Measurements from ENCODE around the gene CPT1B.
A peak's percentile ranks its signal among the peaks of the same experiment; 100 is the strongest.

CPT1B gene

DNA sequence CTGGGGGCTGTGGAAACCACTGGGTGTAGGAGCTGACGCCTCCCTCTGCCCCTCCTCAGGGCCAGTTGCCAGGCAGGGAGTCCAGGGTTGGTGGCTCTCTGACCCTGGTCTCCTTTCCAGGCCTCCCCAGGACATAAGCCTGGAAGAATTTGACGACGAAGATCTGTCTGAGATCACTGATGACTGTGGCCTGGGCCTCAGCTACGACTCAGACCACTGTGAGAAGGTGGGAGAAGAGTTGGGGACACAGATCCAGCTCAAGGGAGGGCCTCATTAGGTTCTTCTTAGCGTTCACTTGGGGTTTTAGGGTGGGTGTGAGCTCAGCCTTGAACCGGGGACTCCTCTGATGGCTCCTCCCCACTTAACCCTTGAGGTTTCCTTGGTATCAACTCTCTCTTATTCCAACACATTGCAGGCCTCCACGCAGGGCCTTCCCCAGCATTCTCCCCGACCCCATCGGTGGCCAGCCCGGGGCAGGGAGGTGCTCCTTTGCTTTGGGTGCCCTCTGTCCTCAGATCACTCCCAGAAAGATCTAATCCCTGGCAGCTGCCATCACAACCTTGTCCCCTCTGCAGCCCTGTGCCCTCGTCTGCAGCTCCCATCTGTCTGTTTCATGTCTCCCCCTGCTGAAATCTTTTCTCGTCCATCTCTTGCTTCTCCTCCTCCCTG lies 23.6 kb upstream of the CPT1B start:
- Histone ChIP-seq H3K4me1 (ENCODE audit: control insufficient read depth, insufficient read depth, low read length) (0 out of 2 replicates have a peak, but pooled peaks cover 3% of the 10 kb centered on the region), H3K27ac (ENCODE audit: extremely low read depth, low read depth, low read length) (no peak overlapping the region), H3K4me3 (ENCODE audit: low read depth, low read length) (no peak overlapping the region), H3K9me3 (ENCODE audit: control insufficient read depth, insufficient read depth, low read depth, low read length) (no peaks in the 10 kb centered on the region), H3K36me3 (ENCODE audit: control insufficient read depth in 2 of 2, insufficient read depth in 1 of 2, low read length in 2 of 2) (peaks cover 0 to 51% of the 10 kb centered on the region in 2 experiments; a peak in 1 of 3 replicates)
- ChIA-PET CTCF (interaction anchor here (0.8 to 1.2 kb wide), 5 partner anchors 11 to 130 kb away, joined by 3 to 7 read pairs (median 4); partner anchors contain the start of genes SCO2 and SYCE3), POLR2A (interaction anchor here (1.5 kb wide), 1 partner anchor 11 kb away, joined by 6 read pairs; no protein-coding TSS in a partner anchor)
- TF ChIP-seq ZNF658 (tag by site-specific recombination; IDR thresholded peaks at IDR 0.05): no peak
- TF ChIP-seq, protein P1, sequence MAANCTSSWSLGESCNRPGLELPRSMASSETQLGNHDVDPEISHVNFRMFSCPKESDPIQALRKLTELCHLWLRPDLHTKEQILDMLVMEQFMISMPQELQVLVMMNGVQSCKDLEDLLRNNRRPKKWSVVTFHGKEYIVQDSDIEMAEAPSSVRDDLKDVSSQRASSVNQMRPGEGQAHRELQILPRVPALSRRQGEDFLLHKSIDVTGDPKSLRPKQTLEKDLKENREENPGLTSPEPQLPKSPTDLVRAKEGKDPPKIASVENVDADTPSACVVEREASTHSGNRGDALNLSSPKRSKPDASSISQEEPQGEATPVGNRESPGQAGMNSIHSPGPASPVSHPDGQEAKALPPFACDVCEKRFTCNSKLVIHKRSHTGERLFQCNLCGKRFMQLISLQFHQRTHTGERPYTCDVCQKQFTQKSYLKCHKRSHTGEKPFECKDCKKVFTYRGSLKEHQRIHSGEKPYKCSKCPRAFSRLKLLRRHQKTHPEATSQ (tag by site-specific recombination; IDR thresholded peaks at IDR 0.05): no peak
- TF ChIP-seq ZBTB17 (tag by site-specific recombination; IDR thresholded peaks at IDR 0.05): 0 out of 2 replicates have a peak, but pooled peaks have one; percentile 16
- no peak for TF ChIP-seq ZNF548 (tag by site-specific recombination; IDR thresholded peaks at IDR 0.05)
- TF ChIP-seq ZNF514 (tag by site-specific recombination; IDR thresholded peaks at IDR 0.05): no peak
- no peak for TF ChIP-seq ZNF324 (tag by site-specific recombination; IDR thresholded peaks at IDR 0.05)
- TF ChIP-seq ZNF23 (tag by site-specific recombination; IDR thresholded peaks at IDR 0.05; ENCODE audit: borderline replicate concordance): no peak
- TF ChIP-seq ZNF169 (tag by site-specific recombination; IDR thresholded peaks at IDR 0.05): no peak
- TF ChIP-seq PRDM1 (tag by site-specific recombination; IDR thresholded peaks at IDR 0.05): no peak
- no peak for TF ChIP-seq ZNF202 (tag by site-specific recombination; IDR thresholded peaks at IDR 0.05; ENCODE audit: borderline replicate concordance)
- TF ChIP-seq, protein P2, sequence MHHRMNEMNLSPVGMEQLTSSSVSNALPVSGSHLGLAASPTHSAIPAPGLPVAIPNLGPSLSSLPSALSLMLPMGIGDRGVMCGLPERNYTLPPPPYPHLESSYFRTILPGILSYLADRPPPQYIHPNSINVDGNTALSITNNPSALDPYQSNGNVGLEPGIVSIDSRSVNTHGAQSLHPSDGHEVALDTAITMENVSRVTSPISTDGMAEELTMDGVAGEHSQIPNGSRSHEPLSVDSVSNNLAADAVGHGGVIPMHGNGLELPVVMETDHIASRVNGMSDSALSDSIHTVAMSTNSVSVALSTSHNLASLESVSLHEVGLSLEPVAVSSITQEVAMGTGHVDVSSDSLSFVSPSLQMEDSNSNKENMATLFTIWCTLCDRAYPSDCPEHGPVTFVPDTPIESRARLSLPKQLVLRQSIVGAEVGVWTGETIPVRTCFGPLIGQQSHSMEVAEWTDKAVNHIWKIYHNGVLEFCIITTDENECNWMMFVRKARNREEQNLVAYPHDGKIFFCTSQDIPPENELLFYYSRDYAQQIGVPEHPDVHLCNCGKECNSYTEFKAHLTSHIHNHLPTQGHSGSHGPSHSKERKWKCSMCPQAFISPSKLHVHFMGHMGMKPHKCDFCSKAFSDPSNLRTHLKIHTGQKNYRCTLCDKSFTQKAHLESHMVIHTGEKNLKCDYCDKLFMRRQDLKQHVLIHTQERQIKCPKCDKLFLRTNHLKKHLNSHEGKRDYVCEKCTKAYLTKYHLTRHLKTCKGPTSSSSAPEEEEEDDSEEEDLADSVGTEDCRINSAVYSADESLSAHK (tag by site-specific recombination; IDR thresholded peaks at IDR 0.05): peak; percentile 94
- TF ChIP-seq, protein P3, sequence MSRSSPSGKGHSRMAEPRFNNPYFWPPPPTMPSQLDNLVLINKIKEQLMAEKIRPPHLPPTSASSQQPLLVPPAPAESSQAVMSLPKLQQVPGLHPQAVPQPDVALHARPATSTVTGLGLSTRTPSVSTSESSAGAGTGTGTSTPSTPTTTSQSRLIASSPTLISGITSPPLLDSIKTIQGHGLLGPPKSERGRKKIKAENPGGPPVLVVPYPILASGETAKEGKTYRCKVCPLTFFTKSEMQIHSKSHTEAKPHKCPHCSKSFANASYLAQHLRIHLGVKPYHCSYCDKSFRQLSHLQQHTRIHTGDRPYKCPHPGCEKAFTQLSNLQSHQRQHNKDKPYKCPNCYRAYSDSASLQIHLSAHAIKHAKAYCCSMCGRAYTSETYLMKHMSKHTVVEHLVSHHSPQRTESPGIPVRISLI (tag by site-specific recombination; IDR thresholded peaks at IDR 0.05): no peak
- TF ChIP-seq GFI1B (tag by site-specific recombination; IDR thresholded peaks at IDR 0.05): no peak
- TF ChIP-seq, protein P4, sequence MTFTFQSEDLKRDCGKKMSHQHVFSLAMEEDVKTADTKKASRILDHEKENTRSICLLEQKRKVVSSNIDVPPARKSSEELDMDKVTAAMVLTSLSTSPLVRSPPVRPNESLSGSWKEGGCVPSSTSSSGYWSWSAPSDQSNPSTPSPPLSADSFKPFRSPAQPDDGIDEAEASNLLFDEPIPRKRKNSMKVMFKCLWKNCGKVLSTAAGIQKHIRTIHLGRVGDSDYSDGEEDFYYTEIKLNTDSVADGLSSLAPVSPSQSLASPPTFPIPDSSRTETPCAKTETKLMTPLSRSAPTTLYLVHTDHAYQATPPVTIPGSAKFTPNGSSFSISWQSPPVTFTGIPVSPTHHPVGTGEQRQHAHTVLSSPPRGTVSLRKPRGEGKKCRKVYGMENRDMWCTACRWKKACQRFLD (tag by site-specific recombination; IDR thresholded peaks at IDR 0.05): no peak
- no peak for TF ChIP-seq ZNF10 (tag by site-specific recombination; IDR thresholded peaks at IDR 0.05)
- TF ChIP-seq ZNF529 (tag by site-specific recombination; IDR thresholded peaks at IDR 0.05; ENCODE audit: insufficient replicate concordance): no peak
- peak; percentile 8; the same call in 1 of the 2 replicates for TF ChIP-seq ZNF341 (tag by site-specific recombination; IDR thresholded peaks at IDR 0.05; ENCODE audit: low read depth)
- peak; percentile 10; the same call in 1 of the 2 replicates for TF ChIP-seq SP2 (tag by site-specific recombination; IDR thresholded peaks at IDR 0.05)
- TF ChIP-seq, protein P5, sequence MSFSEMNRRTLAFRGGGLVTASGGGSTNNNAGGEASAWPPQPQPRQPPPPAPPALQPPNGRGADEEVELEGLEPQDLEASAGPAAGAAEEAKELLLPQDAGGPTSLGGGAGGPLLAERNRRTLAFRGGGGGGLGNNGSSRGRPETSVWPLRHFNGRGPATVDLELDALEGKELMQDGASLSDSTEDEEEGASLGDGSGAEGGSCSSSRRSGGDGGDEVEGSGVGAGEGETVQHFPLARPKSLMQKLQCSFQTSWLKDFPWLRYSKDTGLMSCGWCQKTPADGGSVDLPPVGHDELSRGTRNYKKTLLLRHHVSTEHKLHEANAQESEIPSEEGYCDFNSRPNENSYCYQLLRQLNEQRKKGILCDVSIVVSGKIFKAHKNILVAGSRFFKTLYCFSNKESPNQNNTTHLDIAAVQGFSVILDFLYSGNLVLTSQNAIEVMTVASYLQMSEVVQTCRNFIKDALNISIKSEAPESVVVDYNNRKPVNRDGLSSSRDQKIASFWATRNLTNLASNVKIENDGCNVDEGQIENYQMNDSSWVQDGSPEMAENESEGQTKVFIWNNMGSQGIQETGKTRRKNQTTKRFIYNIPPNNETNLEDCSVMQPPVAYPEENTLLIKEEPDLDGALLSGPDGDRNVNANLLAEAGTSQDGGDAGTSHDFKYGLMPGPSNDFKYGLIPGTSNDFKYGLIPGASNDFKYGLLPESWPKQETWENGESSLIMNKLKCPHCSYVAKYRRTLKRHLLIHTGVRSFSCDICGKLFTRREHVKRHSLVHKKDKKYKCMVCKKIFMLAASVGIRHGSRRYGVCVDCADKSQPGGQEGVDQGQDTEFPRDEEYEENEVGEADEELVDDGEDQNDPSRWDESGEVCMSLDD (tag by site-specific recombination; IDR thresholded peaks at IDR 0.05): no peak
- TF ChIP-seq ZNF670 (tag by site-specific recombination; IDR thresholded peaks at IDR 0.05; ENCODE audit: low read depth): no peak
- TF ChIP-seq ZNF121 (tag by site-specific recombination; IDR thresholded peaks at IDR 0.05): no peak
- TF ChIP-seq GLIS1 (tag by site-specific recombination; IDR thresholded peaks at IDR 0.05): no peak
- TF ChIP-seq, protein P6, sequence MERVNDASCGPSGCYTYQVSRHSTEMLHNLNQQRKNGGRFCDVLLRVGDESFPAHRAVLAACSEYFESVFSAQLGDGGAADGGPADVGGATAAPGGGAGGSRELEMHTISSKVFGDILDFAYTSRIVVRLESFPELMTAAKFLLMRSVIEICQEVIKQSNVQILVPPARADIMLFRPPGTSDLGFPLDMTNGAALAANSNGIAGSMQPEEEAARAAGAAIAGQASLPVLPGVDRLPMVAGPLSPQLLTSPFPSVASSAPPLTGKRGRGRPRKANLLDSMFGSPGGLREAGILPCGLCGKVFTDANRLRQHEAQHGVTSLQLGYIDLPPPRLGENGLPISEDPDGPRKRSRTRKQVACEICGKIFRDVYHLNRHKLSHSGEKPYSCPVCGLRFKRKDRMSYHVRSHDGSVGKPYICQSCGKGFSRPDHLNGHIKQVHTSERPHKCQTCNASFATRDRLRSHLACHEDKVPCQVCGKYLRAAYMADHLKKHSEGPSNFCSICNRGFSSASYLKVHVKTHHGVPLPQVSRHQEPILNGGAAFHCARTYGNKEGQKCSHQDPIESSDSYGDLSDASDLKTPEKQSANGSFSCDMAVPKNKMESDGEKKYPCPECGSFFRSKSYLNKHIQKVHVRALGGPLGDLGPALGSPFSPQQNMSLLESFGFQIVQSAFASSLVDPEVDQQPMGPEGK (tag by site-specific recombination; IDR thresholded peaks at IDR 0.05): no peak; the same call in 1 of the 2 replicates
- TF ChIP-seq, protein P7, sequence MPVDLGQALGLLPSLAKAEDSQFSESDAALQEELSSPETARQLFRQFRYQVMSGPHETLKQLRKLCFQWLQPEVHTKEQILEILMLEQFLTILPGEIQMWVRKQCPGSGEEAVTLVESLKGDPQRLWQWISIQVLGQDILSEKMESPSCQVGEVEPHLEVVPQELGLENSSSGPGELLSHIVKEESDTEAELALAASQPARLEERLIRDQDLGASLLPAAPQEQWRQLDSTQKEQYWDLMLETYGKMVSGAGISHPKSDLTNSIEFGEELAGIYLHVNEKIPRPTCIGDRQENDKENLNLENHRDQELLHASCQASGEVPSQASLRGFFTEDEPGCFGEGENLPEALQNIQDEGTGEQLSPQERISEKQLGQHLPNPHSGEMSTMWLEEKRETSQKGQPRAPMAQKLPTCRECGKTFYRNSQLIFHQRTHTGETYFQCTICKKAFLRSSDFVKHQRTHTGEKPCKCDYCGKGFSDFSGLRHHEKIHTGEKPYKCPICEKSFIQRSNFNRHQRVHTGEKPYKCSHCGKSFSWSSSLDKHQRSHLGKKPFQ (tag by site-specific recombination; IDR thresholded peaks at IDR 0.05): no peak
- TF ChIP-seq ZNF214 (tag by site-specific recombination; IDR thresholded peaks at IDR 0.05; ENCODE audit: borderline replicate concordance): no peak
